ENCODE measurements around the gene RAB8B. TPM values are rescaled to one million over a fixed set of nuclear protein-coding genes. Genes with fewer than 3 reads are reported as not detected.

The RAB8B gene
- total and polyA plus RNA-seq, 10 of the 15 experiments (the other 5 are each of a cell fraction or from before 2014, with no cell fraction given), result 17.8 to 104 (median 65.1) TPM

GRCh38 chr15:63227689-63228088 is 38.3 kb downstream of the RAB8B start:
- CTCF ChIA-PET, result interaction anchor here (1.2 to 1.6 kb wide), 2 partner anchors 36 to 179 kb away, joined by 3 to 4 read pairs; no protein-coding TSS in a partner anchor
- peaks cover 19% of the 10 kb centered on the region for H3K79me2 ChIP-seq (ENCODE audit: control insufficient read depth, insufficient read depth, low read length)
- no peak for DNase-seq (ENCODE audit: low read depth, low spot score)
- no peak overlapping the region for H3K4me2 ChIP-seq (ENCODE audit: control insufficient read depth, insufficient read depth)
- no peaks in the 10 kb centered on the region for H4K20me1 ChIP-seq (ENCODE audit: control insufficient read depth, insufficient read depth)
- no peak overlapping the region for H3K27ac ChIP-seq (ENCODE audit: control insufficient read depth, insufficient read depth)
- in situ Hi-C loops (cut with MboI), result no loop called here
- SMC1A ChIA-PET (ENCODE audit: uncharacterized antibody, unreplicated experiment), result interaction anchor here (1.1 to 8.2 kb wide), 7 partner anchors 10 to 60 kb away, joined by 3 to 88 read pairs (median 6); no protein-coding TSS in a partner anchor
- BruUV-seq (replicated peaks), result no TSS peak
- no peaks in the 10 kb centered on the region for H3K27me3 ChIP-seq (replicated peaks in 1 of 2; ENCODE audit: control insufficient read depth in 2 of 2, insufficient read depth in 2 of 2, low read length in 1 of 2)
- 100% methylated on average over 2 of the region's 2 CpGs for WGBS (ENCODE audit: insufficient coverage, insufficient replicate concordance, low lambda C conversion rate, missing lambda C conversion rate)
- RAD21 ChIA-PET (ENCODE audit: unreplicated experiment), result interaction anchor here (0.7 to 1.3 kb wide), 2 partner anchors 11 to 33 kb away, joined by 3 to 4 read pairs; no protein-coding TSS in a partner anchor
- FAIRE-seq, result no peak
- H3K36me3 ChIP-seq (ENCODE audit: control insufficient read depth in 2 of 2, insufficient read depth in 2 of 2, low read length in 1 of 2), result peaks cover 0 to 3% of the 10 kb centered on the region in 2 experiments; a peak in 2 of 4 replicates
- no peak overlapping the region for H2AFZ ChIP-seq (ENCODE audit: control insufficient read depth, low read depth, low read length)
- ATAC-seq, result no peak
- no peak overlapping the region for H3K9ac ChIP-seq (ENCODE audit: control insufficient read depth, insufficient read depth, low read length)
- intact Hi-C loops (cut with micrococcal nuclease; ENCODE audit: unreplicated experiment), result no loop called here
- H3K9me3 ChIP-seq (replicated peaks; ENCODE audit: control insufficient read depth, insufficient read depth, low read length), result no peaks in the 10 kb centered on the region
- no peak overlapping the region for H3K4me3 ChIP-seq
- POLR2A ChIA-PET, result interaction anchor here (1.5 kb wide), 1 partner anchor 35 kb away, joined by 3 read pairs; no protein-coding TSS in a partner anchor
- H3K4me1 ChIP-seq (ENCODE audit: control insufficient read depth, insufficient read depth, low read length), result peaks cover 4% of the 10 kb centered on the region; the same call in 1 of the 2 replicates
- TF ChIP-seq ZNF687 (IDR thresholded peaks at IDR 0.05) (no peak), MTA2 (IDR thresholded peaks at IDR 0.05; ENCODE audit: low read depth) (no peak), REST (IDR thresholded peaks at IDR 0.05; ENCODE audit: low read depth, low read length) (no peak), MAX (IDR thresholded peaks at IDR 0.05; ENCODE audit: low read depth, low read length) (no peak), SIX5 (IDR thresholded peaks at IDR 0.05; ENCODE audit: low read depth, low read length, severe bottlenecking) (no peak), POLR2AphosphoS2 (IDR thresholded peaks at IDR 0.05; ENCODE audit: low read depth, low read length) (no peak), TARDBP (IDR thresholded peaks at IDR 0.05; ENCODE audit: borderline replicate concordance) (no peak), ASH2L (IDR thresholded peaks at IDR 0.05; ENCODE audit: borderline replicate concordance, low read depth) (no peak), PAX5 (IDR thresholded peaks at IDR 0.05; ENCODE audit: borderline replicate concordance, low read depth, low read length) (no peak), NFYA (IDR thresholded peaks at IDR 0.05; ENCODE audit: borderline replicate concordance, low read depth, low read length) (no peak), HDGF (IDR thresholded peaks at IDR 0.05) (no peak)
- TF ChIP-seq, protein P1, sequence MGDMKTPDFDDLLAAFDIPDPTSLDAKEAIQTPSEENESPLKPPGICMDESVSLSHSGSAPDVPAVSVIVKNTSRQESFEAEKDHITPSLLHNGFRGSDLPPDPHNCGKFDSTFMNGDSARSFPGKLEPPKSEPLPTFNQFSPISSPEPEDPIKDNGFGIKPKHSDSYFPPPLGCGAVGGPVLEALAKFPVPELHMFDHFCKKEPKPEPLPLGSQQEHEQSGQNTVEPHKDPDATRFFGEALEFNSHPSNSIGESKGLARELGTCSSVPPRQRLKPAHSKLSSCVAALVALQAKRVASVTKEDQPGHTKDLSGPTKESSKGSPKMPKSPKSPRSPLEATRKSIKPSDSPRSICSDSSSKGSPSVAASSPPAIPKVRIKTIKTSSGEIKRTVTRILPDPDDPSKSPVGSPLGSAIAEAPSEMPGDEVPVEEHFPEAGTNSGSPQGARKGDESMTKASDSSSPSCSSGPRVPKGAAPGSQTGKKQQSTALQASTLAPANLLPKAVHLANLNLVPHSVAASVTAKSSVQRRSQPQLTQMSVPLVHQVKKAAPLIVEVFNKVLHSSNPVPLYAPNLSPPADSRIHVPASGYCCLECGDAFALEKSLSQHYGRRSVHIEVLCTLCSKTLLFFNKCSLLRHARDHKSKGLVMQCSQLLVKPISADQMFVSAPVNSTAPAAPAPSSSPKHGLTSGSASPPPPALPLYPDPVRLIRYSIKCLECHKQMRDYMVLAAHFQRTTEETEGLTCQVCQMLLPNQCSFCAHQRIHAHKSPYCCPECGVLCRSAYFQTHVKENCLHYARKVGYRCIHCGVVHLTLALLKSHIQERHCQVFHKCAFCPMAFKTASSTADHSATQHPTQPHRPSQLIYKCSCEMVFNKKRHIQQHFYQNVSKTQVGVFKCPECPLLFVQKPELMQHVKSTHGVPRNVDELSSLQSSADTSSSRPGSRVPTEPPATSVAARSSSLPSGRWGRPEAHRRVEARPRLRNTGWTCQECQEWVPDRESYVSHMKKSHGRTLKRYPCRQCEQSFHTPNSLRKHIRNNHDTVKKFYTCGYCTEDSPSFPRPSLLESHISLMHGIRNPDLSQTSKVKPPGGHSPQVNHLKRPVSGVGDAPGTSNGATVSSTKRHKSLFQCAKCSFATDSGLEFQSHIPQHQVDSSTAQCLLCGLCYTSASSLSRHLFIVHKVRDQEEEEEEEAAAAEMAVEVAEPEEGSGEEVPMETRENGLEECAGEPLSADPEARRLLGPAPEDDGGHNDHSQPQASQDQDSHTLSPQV (IDR thresholded peaks at IDR 0.05), result no peak

Measured in GM12878 (cell line).